Kidney (tissue), 14 donors: Measurements from ENCODE around the gene DUSP22. TPM values are rescaled to one million over a fixed set of nuclear protein-coding genes. Genes with fewer than 3 reads are reported as not detected.

Experiments
- DNase-seq, 5 donors: peaks; one replicate each; pipeline ENCODE4 v3.0.0-alpha.2; 2013 to 2020
- FAIRE-seq: peaks from 2 replicates; lab custom pipeline; 2012; peaks lifted over from hg19 to GRCh38; lab: Jason Lieb, UNC
- H3K27ac ChIP-seq, 2 donors: one replicate each; pipeline ENCODE4 v1.7.0; 2013; ENCODE audit warnings: low read depth in 2 of 2, low read length in 2 of 2, inconsistent platforms in 1 of 2
- H3K27me3 ChIP-seq: one replicate; pipeline ENCODE4 v1.7.1; 2013; ENCODE audit warnings: low read length, inconsistent platforms; ENCODE audit not compliant: control insufficient read depth, insufficient read depth
- H3K36me3 ChIP-seq, 3 donors: one replicate each; pipeline versions ENCODE4 v1.7.0 to v1.7.1; 2013; ENCODE audit warnings: low read length in 3 of 3, control low read depth in 1 of 3, inconsistent platforms in 1 of 3; ENCODE audit not compliant: insufficient read depth in 3 of 3, control insufficient read depth in 2 of 3
- H3K4me1 ChIP-seq, 3 donors: one replicate each; pipeline versions ENCODE4 v1.7.0 to v1.7.1; 2013; ENCODE audit warnings: low read length in 3 of 3, inconsistent platforms in 1 of 3, low read depth in 1 of 3; ENCODE audit not compliant: control insufficient read depth in 2 of 3, insufficient read depth in 2 of 3
- H3K4me3 ChIP-seq, 3 donors: one replicate each; pipeline versions ENCODE4 v1.7.0 to v1.8.1; 2013; ENCODE audit warnings: low read length in 3 of 3, control low read depth in 1 of 3, inconsistent platforms in 1 of 3
- H3K9ac ChIP-seq, 3 donors: one replicate each; pipeline versions ENCODE4 v1.7.0 to v1.7.1; 2013; ENCODE audit warnings: low read length in 3 of 3, control low read depth in 1 of 3, inconsistent platforms in 1 of 3
- H3K9me3 ChIP-seq, 3 donors: one replicate each; pipeline versions ENCODE4 v1.7.0 to v1.7.1; 2013; ENCODE audit warnings: low read length in 3 of 3, control low read depth in 1 of 3, inconsistent platforms in 1 of 3; ENCODE audit not compliant: control insufficient read depth in 2 of 3, insufficient read depth in 1 of 3
- intact Hi-C: fragments of 100-400 bp; cut with DNase I; formaldehyde crosslinking; loops from one replicate; pipeline ENCODE4 v1.11.1; 2022
- polyA plus RNA-seq: library from polyadenylated mRNA; stranded (reverse); fragments of 350-450 nt; fragmentation: Illumina TruSeq; extraction: RNeasy Lipid Tissue Mini Kit (QIAGEN cat#74804); gene quantifications from one replicate; pipeline ENCODE4 v1.2.3, GENCODE V29; 2014; ENCODE audit warnings: low read depth, low replicate concordance; ENCODE audit not compliant: insufficient read depth
- total RNA-seq: library from RNA; stranded (reverse); fragmentation: NEBNext Ultra II Directional; extraction: Animal tissue kit (Norgen Biotek cat#: 25700); gene quantifications from one replicate; pipeline ENCODE4 v1.2.1, GENCODE V29; 2021
- TF ChIP-seq, protein P1 (sequence below): IDR thresholded peaks from 3 replicates; pipeline ENCODE4 v1.5.1; 2012; ENCODE audit warnings: mild to moderate bottlenecking, moderate library complexity, borderline replicate concordance; ENCODE audit not compliant: insufficient read depth; ENCODE audit errors: extremely low read depth
- donor health status: control.
- donor health status: control.
- donor health status: control.
- donor health status: control.
- donor health status: control.
- donor health status: DM: yes; HTN: yes; CAD: no.
- donor health status: Normal renal cell carcinoma (clear cell type).

DUSP22 gene
- total and polyA plus RNA-seq, 2 donors from 2014 or later, result 24.0 to 60.7 TPM

DNA sequence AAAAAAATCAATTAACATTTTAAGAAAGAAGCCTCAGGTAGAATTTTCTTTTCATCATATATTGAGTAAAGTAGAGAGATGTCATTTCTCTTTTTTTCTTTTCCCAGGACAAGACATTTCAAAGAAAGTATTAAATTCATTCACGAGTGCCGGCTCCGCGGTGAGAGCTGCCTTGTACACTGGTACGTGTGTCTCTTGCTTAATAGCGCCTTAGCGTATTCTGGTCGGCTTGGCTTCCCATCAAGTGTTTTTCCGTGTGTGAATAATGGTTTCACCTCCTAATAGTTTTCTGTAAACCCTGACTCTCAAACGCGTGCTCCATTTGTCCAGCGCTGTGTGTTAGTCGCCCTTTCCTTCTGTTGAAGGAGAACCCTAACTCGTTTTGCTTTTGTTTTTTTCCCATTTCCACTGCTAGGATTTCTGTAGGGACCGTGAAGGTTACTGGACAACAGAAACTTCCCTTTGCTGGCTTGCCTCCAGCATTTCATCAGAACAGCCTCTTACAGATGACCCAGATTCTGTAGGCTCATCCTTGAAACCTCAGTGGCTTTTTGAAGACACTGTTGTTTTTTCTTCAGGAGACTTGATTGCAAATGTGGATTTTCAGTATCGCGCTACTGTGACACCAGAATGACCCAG is 53.6 kb downstream of the DUSP22 start:
- H3K27ac ChIP-seq, result no peak overlapping the region
- no peaks in the 10 kb centered on the region for H3K4me1 ChIP-seq
- DNase-seq (peak in 1 of 5 donors; percentile 36), FAIRE-seq (no peak)
- TF ChIP-seq, protein P1, sequence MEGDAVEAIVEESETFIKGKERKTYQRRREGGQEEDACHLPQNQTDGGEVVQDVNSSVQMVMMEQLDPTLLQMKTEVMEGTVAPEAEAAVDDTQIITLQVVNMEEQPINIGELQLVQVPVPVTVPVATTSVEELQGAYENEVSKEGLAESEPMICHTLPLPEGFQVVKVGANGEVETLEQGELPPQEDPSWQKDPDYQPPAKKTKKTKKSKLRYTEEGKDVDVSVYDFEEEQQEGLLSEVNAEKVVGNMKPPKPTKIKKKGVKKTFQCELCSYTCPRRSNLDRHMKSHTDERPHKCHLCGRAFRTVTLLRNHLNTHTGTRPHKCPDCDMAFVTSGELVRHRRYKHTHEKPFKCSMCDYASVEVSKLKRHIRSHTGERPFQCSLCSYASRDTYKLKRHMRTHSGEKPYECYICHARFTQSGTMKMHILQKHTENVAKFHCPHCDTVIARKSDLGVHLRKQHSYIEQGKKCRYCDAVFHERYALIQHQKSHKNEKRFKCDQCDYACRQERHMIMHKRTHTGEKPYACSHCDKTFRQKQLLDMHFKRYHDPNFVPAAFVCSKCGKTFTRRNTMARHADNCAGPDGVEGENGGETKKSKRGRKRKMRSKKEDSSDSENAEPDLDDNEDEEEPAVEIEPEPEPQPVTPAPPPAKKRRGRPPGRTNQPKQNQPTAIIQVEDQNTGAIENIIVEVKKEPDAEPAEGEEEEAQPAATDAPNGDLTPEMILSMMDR, result no peak
- no peak overlapping the region for H3K4me3 ChIP-seq
- H3K36me3 ChIP-seq, result peaks cover 0 to 6% (median 6%) of the 10 kb centered on the region in 3 donors
- H3K9ac ChIP-seq, result no peak overlapping the region
- H3K9me3 ChIP-seq, result no peaks in the 10 kb centered on the region
- no peaks in the 10 kb centered on the region for H3K27me3 ChIP-seq
- intact Hi-C loops, result no loop called here

DNA sequence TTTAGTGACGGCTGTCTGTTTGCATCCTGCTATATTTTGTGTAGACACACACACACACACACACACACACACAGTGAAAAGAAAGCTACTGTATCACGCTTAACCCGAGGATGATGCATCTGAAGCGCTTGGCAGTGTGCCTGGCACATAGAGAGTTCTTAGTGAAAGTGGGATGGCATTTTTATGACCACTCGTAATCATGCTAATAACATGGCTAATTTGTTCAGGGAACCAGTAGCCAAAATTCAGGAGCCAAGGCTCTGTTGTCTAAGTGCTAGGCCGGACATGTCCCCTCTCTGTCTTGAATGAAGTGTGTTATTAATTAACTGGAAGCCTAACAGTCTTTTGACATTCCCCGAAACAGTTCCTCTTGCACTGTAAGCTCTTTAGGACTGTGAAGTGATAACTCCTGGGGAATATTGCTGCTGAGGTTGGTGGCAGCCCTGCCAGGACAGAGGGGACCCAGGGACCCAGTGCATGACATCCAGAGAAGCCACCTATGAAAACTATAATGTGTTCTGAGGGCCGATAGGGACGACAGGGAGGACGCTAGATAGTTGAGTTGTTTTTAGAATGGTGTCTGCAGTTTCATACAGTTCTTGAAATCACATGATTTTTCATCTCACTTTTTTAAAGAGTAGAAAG is 54.2 kb downstream of the DUSP22 start:
- DNase-seq, result peak in 1 of 5 donors; percentile 70
- H3K27ac ChIP-seq, result no peak overlapping the region
- H3K4me1 ChIP-seq, result no peaks in the 10 kb centered on the region
- TF ChIP-seq, protein P1, result no peak
- FAIRE-seq, result no peak
- intact Hi-C loops, result no loop called here
- no peaks in the 10 kb centered on the region for H3K27me3 ChIP-seq
- H3K36me3 ChIP-seq, result peaks cover 0 to 6% (median 6%) of the 10 kb centered on the region in 3 donors
- H3K9me3 ChIP-seq, result no peaks in the 10 kb centered on the region
- no peak overlapping the region for H3K9ac ChIP-seq
- H3K4me3 ChIP-seq, result no peak overlapping the region

DNA sequence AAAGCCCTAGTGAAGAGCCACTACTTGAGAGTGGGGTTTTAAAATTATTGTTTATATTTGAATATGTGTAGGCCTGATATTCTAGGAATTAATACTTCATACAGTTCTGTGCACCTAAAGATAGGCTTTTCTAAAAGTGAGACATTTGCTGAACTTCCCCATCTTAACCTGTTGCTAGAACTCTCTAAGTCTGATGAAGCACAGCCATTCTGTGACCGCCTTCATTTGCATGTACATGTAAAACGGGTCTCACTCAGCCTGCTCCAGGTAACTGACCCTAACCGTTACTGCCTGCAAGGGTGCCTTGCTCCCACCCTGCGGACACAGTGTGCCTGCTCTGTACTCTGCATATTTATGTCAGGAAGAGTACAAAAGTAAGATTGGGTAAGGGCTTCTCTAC is 54.9 kb downstream of the DUSP22 start:
- Histone ChIP-seq H3K4me3 (no peak overlapping the region), H3K36me3 (peaks cover 0 to 6% (median 6%) of the 10 kb centered on the region in 3 donors), H3K27ac (no peak overlapping the region), H3K9me3 (no peaks in the 10 kb centered on the region), H3K4me1 (no peaks in the 10 kb centered on the region), H3K9ac (no peak overlapping the region), H3K27me3 (no peaks in the 10 kb centered on the region)
- intact Hi-C loops, result no loop called here
- DNase-seq, result peak in 1 of 5 donors; percentile 39
- no peak for FAIRE-seq
- TF ChIP-seq, protein P1, result no peak
